ENCODE measurements around the gene RAPGEF4. TPM values are rescaled to one million over a fixed set of nuclear protein-coding genes. Genes with fewer than 3 reads are reported as not detected.

RAPGEF4 gene
- total RNA-seq, 1 experiment from 2014 or later, result 0.59 TPM

- CTCF ChIA-PET, result interaction anchor here (1.0 to 1.1 kb wide), 2 partner anchors 27 to 28 kb away, joined by 3 read pairs; no protein-coding TSS in a partner anchor
- no peak overlapping the region for H3K27ac ChIP-seq (ENCODE audit: low read depth, low read length)
- no peaks in the 10 kb centered on the region for H3K79me2 ChIP-seq (ENCODE audit: insufficient read depth, low read length)
- H3K4me1 ChIP-seq (ENCODE audit: control insufficient read depth in 1 of 2, insufficient read depth in 2 of 2, low read length in 2 of 2), result peaks cover 4 to 6% of the 10 kb centered on the region in 2 experiments; a peak in 3 of 4 replicates
- H3K9me3 ChIP-seq (ENCODE audit: control insufficient read depth in 1 of 2, insufficient read depth in 1 of 2, low read depth in 1 of 2, low read length in 2 of 2), result no peaks in the 10 kb centered on the region
- no peaks in the 10 kb centered on the region for H3K36me3 ChIP-seq (ENCODE audit: control insufficient read depth in 1 of 2, insufficient read depth in 2 of 2, low read length in 2 of 2)
- RAD21 ChIA-PET (ENCODE audit: low non-redundant PET in 1 of 2, low total read pairs in 2 of 2, uncharacterized antibody in 2 of 2, unreplicated experiment in 2 of 2), result no interaction called here
- intact Hi-C loops (cut with micrococcal nuclease), result no loop called here
- H2AFZ ChIP-seq (ENCODE audit: low read depth, low read length, poor library complexity, severe bottlenecking), result no peak overlapping the region
- TF ChIP-seq POLR2A (IDR thresholded peaks at IDR 0.05; ENCODE audit: borderline replicate concordance, extremely low read depth, insufficient read depth, insufficient read length), result no peak
- no peak for TF ChIP-seq SRF (IDR thresholded peaks at IDR 0.05; ENCODE audit: low read depth)
- TF ChIP-seq REST (IDR thresholded peaks at IDR 0.05; ENCODE audit: low read depth), result no peak
- TF ChIP-seq MAX (IDR thresholded peaks at IDR 0.05), result no peak
- TF ChIP-seq SIN3A (IDR thresholded peaks at IDR 0.05; ENCODE audit: low read depth), result no peak
- no peak for TF ChIP-seq ZNF274 (IDR thresholded peaks at IDR 0.05; ENCODE audit: low read depth, low read length)
- no peak for TF ChIP-seq CEBPB (IDR thresholded peaks at IDR 0.05; ENCODE audit: low read depth)
- TF ChIP-seq RAD21 (IDR thresholded peaks at IDR 0.05; ENCODE audit: low read depth), result no peak
- no peak for TF ChIP-seq SP1 (IDR thresholded peaks at IDR 0.05; ENCODE audit: low read depth)
- TF ChIP-seq EGR1 (IDR thresholded peaks at IDR 0.05; ENCODE audit: low read depth), result no peak
- TF ChIP-seq CTCF (IDR thresholded peaks at IDR 0.05 in 2 of 3, conservative IDR thresholded peaks at IDR 0.05 in 1 of 3; ENCODE audit: borderline replicate concordance in 1 of 3, insufficient read depth in 1 of 3, low read depth in 2 of 3, low read length in 2 of 3), result no peak
- no peak for TF ChIP-seq JUND (IDR thresholded peaks at IDR 0.05)
- no peak for TF ChIP-seq EZH2 (IDR thresholded peaks at IDR 0.05)
- no peak for TF ChIP-seq ATF3 (IDR thresholded peaks at IDR 0.05)
- no peak overlapping the region for H3K4me2 ChIP-seq (ENCODE audit: low read length)
- ATAC-seq (no peak), DNase-seq (ENCODE audit: low read depth, low spot score) (no peak)
- no peaks in the 10 kb centered on the region for H4K20me1 ChIP-seq (ENCODE audit: insufficient read depth)
- no TSS peak for BruUV-seq (replicated peaks)
- POLR2A ChIA-PET, result no interaction called here
- H3K9me2 ChIP-seq (ENCODE audit: insufficient read depth), result no peaks in the 10 kb centered on the region
- H3K4me3 ChIP-seq (replicated peaks in 1 of 2; ENCODE audit: low read depth in 1 of 2, low read length in 2 of 2), result no peak overlapping the region
- H3K27me3 ChIP-seq (ENCODE audit: insufficient read depth, low read length), result no peaks in the 10 kb centered on the region
- H3K9ac ChIP-seq (ENCODE audit: low read length), result no peak overlapping the region
Observed at GRCh38 chr2:172999641-173000386, 264.2 kb downstream of the RAPGEF4 start.
